ENCODE measurements around the gene LMNB1. TPM values are rescaled to one million over a fixed set of nuclear protein-coding genes. Genes with fewer than 3 reads are reported as not detected.
"Not testable (repeated sequence)": the region's sequence is repeated elsewhere in the genome, so short reads cannot be mapped to it uniquely, and the experiment has no call there.

The LMNB1 gene, protein sequence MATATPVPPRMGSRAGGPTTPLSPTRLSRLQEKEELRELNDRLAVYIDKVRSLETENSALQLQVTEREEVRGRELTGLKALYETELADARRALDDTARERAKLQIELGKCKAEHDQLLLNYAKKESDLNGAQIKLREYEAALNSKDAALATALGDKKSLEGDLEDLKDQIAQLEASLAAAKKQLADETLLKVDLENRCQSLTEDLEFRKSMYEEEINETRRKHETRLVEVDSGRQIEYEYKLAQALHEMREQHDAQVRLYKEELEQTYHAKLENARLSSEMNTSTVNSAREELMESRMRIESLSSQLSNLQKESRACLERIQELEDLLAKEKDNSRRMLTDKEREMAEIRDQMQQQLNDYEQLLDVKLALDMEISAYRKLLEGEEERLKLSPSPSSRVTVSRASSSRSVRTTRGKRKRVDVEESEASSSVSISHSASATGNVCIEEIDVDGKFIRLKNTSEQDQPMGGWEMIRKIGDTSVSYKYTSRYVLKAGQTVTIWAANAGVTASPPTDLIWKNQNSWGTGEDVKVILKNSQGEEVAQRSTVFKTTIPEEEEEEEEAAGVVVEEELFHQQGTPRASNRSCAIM
- total RNA-seq (10 to 100 TPM; 27.7 to 27.8 TPM), polyA plus RNA-seq (1 to 10 TPM; 6.1 to 8.2 (median 7.9) TPM), total RNA-seq (22.6 to 94.6 (median 39.8) reads per million in 6 experiments)

DNA sequence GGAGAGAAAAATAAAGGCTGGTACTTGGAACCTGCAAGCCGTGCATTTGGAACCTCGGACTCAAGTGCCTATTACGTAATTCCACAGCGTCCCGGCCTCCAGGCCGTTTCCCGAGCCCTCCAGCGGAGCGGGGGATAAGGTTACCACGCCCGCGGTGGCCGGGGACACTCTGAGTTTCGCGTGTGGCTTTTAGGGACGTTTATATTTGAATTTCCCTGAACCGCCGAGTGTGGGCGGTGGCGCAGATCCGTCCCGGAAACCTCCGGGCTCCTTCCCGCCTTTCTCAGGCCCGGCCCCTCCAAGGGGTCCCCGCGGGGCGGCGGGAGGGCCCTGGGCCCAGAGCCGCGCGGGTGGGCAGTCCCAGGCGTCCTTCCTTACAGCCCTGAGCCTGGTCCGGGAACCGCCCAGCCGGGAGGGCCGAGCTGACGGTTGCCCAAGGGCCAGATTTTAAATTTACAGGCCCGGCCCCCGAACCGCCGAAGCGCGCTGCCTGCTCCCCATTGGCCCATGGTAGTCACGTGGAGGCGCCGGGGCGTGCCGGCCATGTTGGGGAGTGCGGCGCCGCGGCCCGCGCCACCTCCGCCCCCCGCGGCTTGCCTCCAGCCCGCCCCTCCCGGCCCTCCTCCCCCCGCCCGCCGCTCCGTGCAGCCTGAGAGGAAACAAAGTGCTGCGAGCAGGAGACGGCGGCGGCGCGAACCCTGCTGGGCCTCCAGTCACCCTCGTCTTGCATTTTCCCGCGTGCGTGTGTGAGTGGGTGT, at the start of gene LMNB1:
TSS of gene LMNB1 (plus strand) at position 638 of the 758 bp plus-strand sequence. CDS start 373 bp downstream, outside the sequence.
- POLR2A ChIA-PET = interaction anchor here (0.6 to 4.3 kb wide), 10 partner anchors 12 to 326 kb away, joined by 3 to 72 read pairs (median 6); partner anchors contain the start of gene PHAX
- H3K9me3 Mint-ChIP-seq = no peaks in the 10 kb centered on the region
- peak within 1 kb of the TSS; percentile 74 to 97 (median 94) for H3K27ac Mint-ChIP-seq
- peak; percentile 75 to 78 for ATAC-seq
- peak within 1 kb of the TSS; percentile 90 to 100 (median 93) for H3K4me3 Mint-ChIP-seq
- H3K27me3 Mint-ChIP-seq = no peaks in the 10 kb centered on the region
- no peaks in the 10 kb centered on the region for H3K36me3 Mint-ChIP-seq
- peak; percentile 87 to 98 (median 93) for DNase-seq
- peaks cover 10 to 31% (median 28%) of the 10 kb centered on the region in 4 donors for H3K4me1 Mint-ChIP-seq

DNA sequence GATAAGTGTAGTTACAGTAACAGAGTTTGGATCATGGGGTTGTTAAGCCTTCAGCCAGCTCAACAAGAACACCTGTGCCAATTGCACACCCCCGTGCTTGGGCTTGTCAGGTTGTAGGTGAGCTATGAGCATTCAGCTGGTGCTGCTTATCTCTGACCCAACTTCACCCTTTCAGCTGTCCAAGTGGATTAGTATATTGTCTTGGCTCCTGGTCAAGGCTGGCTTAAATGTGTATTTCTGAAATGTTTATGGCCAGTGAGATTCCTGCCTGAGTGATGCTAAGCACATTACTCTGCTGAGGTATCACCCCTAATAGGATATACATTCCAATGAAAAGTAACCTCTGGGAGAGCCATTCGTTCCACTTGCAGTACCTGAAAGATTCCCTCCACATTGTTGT, 44.2 kb upstream of the LMNB1 start:
- Mint-ChIP-seq H3K27me3 (no peaks in the 10 kb centered on the region), H3K36me3 (no peaks in the 10 kb centered on the region), H3K4me3 (no peak overlapping the region), H3K9me3 (no peaks in the 10 kb centered on the region), H3K27ac (no peak overlapping the region), H3K4me1 (peaks cover 0 to 4% (median under 1%) of the 10 kb centered on the region in 4 donors)
- POLR2A ChIA-PET = no interaction called here
- no peak for ATAC-seq
- no peak for DNase-seq

DNA sequence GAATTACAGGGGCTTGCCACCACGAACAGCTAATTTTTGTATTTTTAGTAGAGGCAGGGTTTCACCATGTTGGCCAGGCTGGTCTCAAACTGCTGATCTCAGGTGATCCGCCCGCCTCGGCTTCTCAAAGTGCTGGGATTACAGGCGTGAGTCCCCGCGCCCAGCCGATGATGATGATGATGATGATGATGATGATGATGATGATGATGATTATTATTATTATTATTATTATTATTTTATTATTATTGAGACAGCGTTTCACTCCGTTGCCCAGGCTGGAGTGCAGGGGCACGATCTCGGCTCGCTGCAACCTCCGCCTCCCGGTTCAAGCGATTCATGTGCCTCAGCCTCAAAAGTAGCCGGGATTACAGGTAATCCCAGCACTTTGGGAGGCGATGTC, 42.4 kb upstream of the LMNB1 start:
- H3K36me3 Mint-ChIP-seq, DNase-seq, H3K9me3 Mint-ChIP-seq, H3K4me1 Mint-ChIP-seq, ATAC-seq, H3K27ac Mint-ChIP-seq, H3K27me3 Mint-ChIP-seq, POLR2A ChIA-PET, H3K4me3 Mint-ChIP-seq: not testable (repeated sequence)

DNA sequence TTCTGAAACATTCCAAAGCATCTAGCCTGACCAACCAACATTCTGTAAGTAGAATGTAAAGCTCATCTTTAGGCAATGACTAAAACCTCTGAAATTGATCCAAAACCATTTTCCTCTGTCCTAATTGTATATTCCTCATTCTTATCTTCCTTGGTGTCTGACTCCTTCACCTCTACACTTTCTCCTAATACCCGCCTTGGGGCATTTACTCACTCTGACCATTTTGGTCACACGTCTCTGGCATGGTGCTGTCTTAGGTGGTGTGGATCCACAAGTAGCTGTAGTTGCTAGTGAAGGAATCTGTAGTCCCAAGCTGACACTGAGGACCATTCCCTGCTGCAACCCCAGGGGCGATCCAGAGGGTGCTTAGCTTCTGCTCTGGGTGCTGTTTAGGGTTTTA, 40.8 kb upstream of the LMNB1 start:
- DNase-seq = no peak
- H3K4me3 Mint-ChIP-seq = no peak overlapping the region
- H3K27ac Mint-ChIP-seq = no peak overlapping the region
- H3K36me3 Mint-ChIP-seq = no peaks in the 10 kb centered on the region
- no peaks in the 10 kb centered on the region for H3K4me1 Mint-ChIP-seq
- H3K9me3 Mint-ChIP-seq = no peaks in the 10 kb centered on the region
- POLR2A ChIA-PET = no interaction called here
- ATAC-seq = no peak
- H3K27me3 Mint-ChIP-seq = peaks cover 0 to 2% (median 0%) of the 10 kb centered on the region in 5 donors

DNA sequence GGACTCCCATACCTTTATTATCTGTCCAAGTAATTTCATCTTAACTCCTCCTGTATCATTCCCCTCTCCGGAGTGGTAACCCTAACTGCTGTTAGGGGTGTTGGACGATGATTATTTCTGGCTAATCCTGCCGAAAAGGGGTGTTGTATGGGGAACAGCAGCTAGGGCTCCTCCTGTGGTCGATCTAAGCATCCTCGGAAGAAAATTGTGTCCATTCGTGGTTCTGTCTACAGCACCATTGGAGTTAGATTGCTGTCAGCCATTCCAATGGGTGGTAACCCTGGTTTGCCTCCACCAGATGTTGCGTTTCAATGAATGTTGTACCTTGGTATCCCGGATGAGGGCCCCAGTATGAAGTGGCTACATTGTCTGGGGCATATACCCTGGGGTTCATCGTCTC, 35.6 kb upstream of the LMNB1 start:
- Mint-ChIP-seq H3K4me3 (no peak overlapping the region), H3K27ac (no peak overlapping the region), H3K27me3 (peaks cover 2 to 10% (median 4%) of the 10 kb centered on the region in 5 donors), H3K4me1 (no peaks in the 10 kb centered on the region), H3K9me3 (no peaks in the 10 kb centered on the region), H3K36me3 (no peaks in the 10 kb centered on the region)
- DNase-seq (no peak), ATAC-seq (no peak)
- POLR2A ChIA-PET = no interaction called here

GRCh38 chr5:126742425-126742824, 34.5 kb upstream of the LMNB1 start:
- ATAC-seq = no peak
- Mint-ChIP-seq H3K4me1 (peaks cover 0 to under 1% (median under 1%) of the 10 kb centered on the region in 4 donors), H3K9me3 (no peaks in the 10 kb centered on the region), H3K36me3 (no peaks in the 10 kb centered on the region), H3K4me3 (no peak overlapping the region), H3K27ac (peak overlapping the region in 1 of 10 donors; percentile 19), H3K27me3 (peaks cover 2 to 10% (median 4%) of the 10 kb centered on the region in 5 donors)
- POLR2A ChIA-PET = no interaction called here
- no peak for DNase-seq

GRCh38 chr5:126744836-126745235, 32.1 kb upstream of the LMNB1 start:
- H3K27ac Mint-ChIP-seq = peak overlapping the region in 2 of 10 donors; percentile 18 to 29
- DNase-seq (peak in 1 of 10 donors; percentile 5), ATAC-seq (no peak)
- H3K36me3 Mint-ChIP-seq = no peaks in the 10 kb centered on the region
- no peaks in the 10 kb centered on the region for H3K9me3 Mint-ChIP-seq
- POLR2A ChIA-PET = interaction anchor here (0.6 kb wide), 2 partner anchors 129 to 260 kb away, joined by 3 to 5 read pairs; no protein-coding TSS in a partner anchor
- peaks cover 6 to 18% (median 15%) of the 10 kb centered on the region in 4 donors for H3K4me1 Mint-ChIP-seq
- peaks cover 2 to 10% (median 4%) of the 10 kb centered on the region in 5 donors for H3K27me3 Mint-ChIP-seq
- no peak overlapping the region for H3K4me3 Mint-ChIP-seq

- H3K4me1 Mint-ChIP-seq = peaks cover 6 to 18% (median 16%) of the 10 kb centered on the region in 4 donors
- no peak for ATAC-seq
- DNase-seq = no peak
- H3K36me3 Mint-ChIP-seq = no peaks in the 10 kb centered on the region
- peak overlapping the region in 2 of 10 donors; percentile 29 to 47 for H3K27ac Mint-ChIP-seq
- POLR2A ChIA-PET = interaction anchor here (0.6 kb wide), 2 partner anchors 130 to 259 kb away, joined by 3 to 5 read pairs; no protein-coding TSS in a partner anchor
- peaks cover 2 to 10% (median 4%) of the 10 kb centered on the region in 5 donors for H3K27me3 Mint-ChIP-seq
- no peak overlapping the region for H3K4me3 Mint-ChIP-seq
- no peaks in the 10 kb centered on the region for H3K9me3 Mint-ChIP-seq
Measured at GRCh38 chr5:126745259-126745992, 31.5 kb upstream of the LMNB1 start.

DNA sequence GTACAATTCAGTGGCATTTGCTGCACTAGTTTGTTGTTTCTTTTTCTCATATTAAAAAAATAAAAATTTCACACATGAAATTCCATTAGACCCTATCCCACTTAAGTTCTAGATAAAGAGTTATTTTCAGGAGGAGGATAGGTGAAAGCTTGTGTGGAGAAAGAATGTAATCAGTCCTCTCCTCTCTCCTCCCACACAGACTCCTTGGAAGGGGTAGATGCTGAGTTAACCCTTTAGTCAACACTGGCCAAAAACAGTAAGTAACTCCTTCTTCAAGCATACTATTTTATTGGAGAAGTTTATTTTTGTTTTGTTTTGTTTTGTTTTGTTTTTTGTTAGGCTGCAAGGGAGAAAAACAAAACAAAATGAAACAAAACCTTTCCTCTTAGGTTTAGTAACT, 30.6 kb upstream of the LMNB1 start:
- H3K27ac Mint-ChIP-seq = peak overlapping the region in 2 of 10 donors; percentile 25 to 43
- no peak overlapping the region for H3K4me3 Mint-ChIP-seq
- H3K9me3 Mint-ChIP-seq = no peaks in the 10 kb centered on the region
- POLR2A ChIA-PET = interaction anchor here (1.1 kb wide), 1 partner anchor 203 kb away, joined by 3 read pairs; no protein-coding TSS in a partner anchor
- DNase-seq (no peak), ATAC-seq (no peak)
- peaks cover 6 to 18% (median 16%) of the 10 kb centered on the region in 4 donors for H3K4me1 Mint-ChIP-seq
- peaks cover 1 to 6% (median 3%) of the 10 kb centered on the region in 5 donors for H3K27me3 Mint-ChIP-seq
- H3K36me3 Mint-ChIP-seq = no peaks in the 10 kb centered on the region

- Mint-ChIP-seq H3K9me3 (no peaks in the 10 kb centered on the region), H3K27me3 (no peaks in the 10 kb centered on the region), H3K27ac (no peak overlapping the region), H3K36me3 (no peaks in the 10 kb centered on the region), H3K4me1 (peaks cover 6 to 18% (median 16%) of the 10 kb centered on the region in 4 donors), H3K4me3 (no peak overlapping the region)
- DNase-seq (no peak), ATAC-seq (no peak)
- POLR2A ChIA-PET = no interaction called here
Measured at GRCh38 chr5:126752081-126752785, 24.7 kb upstream of the LMNB1 start.

GRCh38 chr5:126753227-126753626, 23.7 kb upstream of the LMNB1 start:
- Mint-ChIP-seq H3K27ac (no peak overlapping the region), H3K4me1 (peaks cover 5 to 13% (median 12%) of the 10 kb centered on the region in 4 donors), H3K36me3 (no peaks in the 10 kb centered on the region), H3K4me3 (no peak overlapping the region), H3K9me3 (no peaks in the 10 kb centered on the region), H3K27me3 (no peaks in the 10 kb centered on the region)
- DNase-seq (no peak), ATAC-seq (no peak)
- POLR2A ChIA-PET = no interaction called here

Data from naive thymus-derived CD8-positive, alpha-beta T cell (primary cell).